Activated CD4-positive, alpha-beta T cell treated with anti-CD3 and anti-CD28 coated beads, Interleukin-2, amount 50 U/mL, for 48 hours (primary cell): Measurements from ENCODE around the gene SPANXA1.
"Not testable (repeated sequence)": the region's sequence is repeated elsewhere in the genome, so short reads cannot be mapped to it uniquely, and the experiment has no call there.

Source experiments
- DNase-seq, 2 experiments: peaks; one replicate each; pipeline ENCODE4 v3.0.0-alpha.2; 2020

The SPANXA1 gene, protein sequence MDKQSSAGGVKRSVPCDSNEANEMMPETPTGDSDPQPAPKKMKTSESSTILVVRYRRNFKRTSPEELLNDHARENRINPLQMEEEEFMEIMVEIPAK

DNA sequence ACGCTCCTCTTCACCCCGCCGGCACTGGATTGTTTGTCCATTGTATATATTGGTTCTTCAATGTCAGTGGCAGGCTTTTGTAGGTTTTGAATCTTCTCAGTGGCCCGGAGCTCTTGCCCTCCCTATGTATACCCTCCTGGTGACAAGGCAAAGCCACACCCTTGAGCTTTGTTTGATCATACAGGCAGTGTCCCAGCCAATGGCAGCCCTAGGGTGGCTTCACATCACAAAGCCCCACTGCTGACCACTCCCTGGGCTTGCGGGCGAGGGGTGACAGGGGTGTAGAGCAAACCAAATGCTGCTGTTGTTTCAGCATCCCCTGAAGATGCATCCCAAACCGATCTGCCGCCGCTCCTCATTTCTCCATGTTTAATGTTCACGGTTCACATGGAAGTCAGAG is at the start of gene SPANXA1:
SPANXA1 (minus strand) TSS at position 101 of the 400 bp plus-strand sequence; CDS start at position 41, 60 bp downstream.
- not testable (repeated sequence) for DNase-seq

DNA sequence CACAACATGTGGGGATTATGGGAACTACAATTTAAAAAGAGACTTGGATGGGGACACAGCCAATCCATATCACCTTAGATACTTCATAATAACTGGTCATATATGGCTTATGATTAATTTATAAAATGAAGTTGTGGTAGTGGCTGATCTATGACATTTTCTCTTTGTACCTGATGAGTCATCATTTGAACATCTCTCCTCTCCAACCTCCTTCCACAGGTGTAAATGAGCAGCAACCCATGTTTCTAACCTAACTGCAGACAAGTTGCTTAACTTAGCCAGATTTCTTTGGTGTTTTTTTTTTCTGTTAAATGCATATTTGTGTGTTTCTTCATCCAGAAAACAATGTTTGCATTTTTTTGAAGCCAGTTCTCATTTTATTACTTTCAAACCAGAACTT is 47.6 kb upstream of the SPANXA1 start:
- DNase-seq: no peak

DNA sequence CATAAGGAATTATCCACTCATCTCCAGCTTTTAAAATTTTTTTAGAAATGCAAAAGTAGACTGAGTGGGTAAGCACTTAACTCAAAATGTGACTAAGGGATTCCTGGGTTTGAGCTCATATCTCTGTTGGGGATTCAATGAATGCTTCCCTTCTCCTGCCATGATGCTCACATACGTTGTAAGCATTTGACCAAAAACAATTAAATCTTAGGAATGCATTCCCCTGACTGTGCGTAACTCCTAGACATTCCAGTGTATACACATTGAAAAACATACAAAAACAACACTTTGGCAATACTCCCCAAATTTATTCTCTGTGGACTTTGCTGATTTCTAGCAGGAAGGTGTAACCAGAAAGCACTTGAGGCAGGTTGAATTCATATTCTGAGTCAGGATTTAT is 34.8 kb upstream of the SPANXA1 start:
- no peak for DNase-seq

DNA sequence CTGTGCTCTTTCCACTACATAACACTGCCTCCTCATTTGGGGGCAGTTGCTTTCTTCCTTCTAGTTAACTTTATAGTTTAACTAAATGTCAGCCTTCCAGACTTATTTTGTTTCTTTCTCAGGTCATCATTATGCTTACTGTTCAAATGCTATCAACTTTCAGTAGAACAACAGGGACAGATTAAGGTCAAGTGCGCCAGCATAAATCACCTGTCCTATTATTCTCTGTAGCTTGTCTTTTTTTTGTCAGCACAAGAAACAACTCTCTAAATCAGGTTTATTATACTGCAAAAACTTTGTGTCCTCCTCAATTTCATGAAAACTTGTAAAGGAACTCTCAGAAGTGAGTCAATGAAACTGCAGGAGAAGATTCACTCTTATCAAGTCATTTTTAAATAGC is 24.6 kb upstream of the SPANXA1 start:
- no peak for DNase-seq

DNA sequence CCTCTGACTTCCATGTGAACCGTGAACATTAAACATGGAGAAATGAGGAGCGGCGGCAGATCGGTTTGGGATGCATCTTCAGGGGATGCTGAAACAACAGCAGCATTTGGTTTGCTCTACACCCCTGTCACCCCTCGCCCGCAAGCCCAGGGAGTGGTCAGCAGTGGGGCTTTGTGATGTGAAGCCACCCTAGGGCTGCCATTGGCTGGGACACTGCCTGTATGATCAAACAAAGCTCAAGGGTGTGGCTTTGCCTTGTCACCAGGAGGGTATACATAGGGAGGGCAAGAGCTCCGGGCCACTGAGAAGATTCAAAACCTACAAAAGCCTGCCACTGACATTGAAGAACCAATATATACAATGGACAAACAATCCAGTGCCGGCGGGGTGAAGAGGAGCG is 4.9 kb upstream of the SPANXA1 start, which contains the start of gene SPANXA2:
SPANXA2 (plus strand) TSS at position 301 of the 400 bp plus-strand sequence; CDS start at position 361, 60 bp downstream.
- DNase-seq: not testable (repeated sequence)

DNA sequence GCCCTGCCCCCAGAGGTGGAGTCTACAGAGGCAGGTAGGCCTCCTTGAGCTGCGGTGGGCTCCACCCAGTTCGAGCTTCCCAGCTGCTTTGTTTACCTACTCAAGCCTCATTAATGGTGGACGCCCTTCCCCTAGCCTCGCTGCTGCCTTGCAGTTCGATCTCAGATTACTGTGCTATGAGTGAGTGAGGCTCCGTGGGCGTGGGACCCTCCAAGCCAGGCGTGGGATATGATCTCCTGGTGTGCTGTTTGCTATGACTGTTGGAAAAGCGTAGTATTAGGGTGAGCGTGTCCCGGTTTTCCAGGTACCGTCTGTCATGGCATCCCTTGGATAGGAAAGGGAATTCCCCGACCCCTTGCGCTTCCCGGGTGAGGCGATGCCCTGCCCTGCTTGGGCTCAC is 42.0 kb downstream of the SPANXA1 start:
- not testable (repeated sequence) for DNase-seq
